Thyroid gland (tissue), 4 donors: ENCODE measurements around the gene SAMD1. TPM values are rescaled to one million over a fixed set of nuclear protein-coding genes. Genes with fewer than 3 reads are reported as not detected.
"Not testable (repeated sequence)": the region's sequence is repeated elsewhere in the genome, so short reads cannot be mapped to it uniquely, and the experiment has no call there.

Experiments used
- DNase-seq, 2 donors: peaks; one replicate each; pipeline ENCODE4 v3.0.0-alpha.2; 2019
- H3K27ac ChIP-seq, 3 donors: fragments of 200-600 bp; sonication (generic); 1 replicate in 2 of 3; 2 replicates in 1 of 3; pipeline ENCODE4 v1.5.1; 2016 to 2019; ENCODE audit warnings: mild to moderate bottlenecking in 1 of 3, moderate library complexity in 1 of 3
- H3K27me3 ChIP-seq: fragments of 200-600 bp; sonication (generic); one replicate; pipeline ENCODE4 v1.5.1; 2019
- H3K36me3 ChIP-seq, 2 donors: fragments of 200-600 bp; sonication (generic); one replicate each; pipeline ENCODE4 v1.5.1; 2016 to 2019
- H3K4me1 ChIP-seq, 2 donors: fragments of 200-600 bp; sonication (generic); one replicate each; pipeline ENCODE4 v1.5.1; 2017 to 2019
- H3K4me3 ChIP-seq, 3 donors: fragments of 200-600 bp; sonication (generic); replicated peaks in 1 of 3; 1 replicate in 2 of 3; 2 replicates in 1 of 3; pipeline ENCODE4 v1.5.1; 2016; ENCODE audit warnings: mild to moderate bottlenecking in 1 of 3
- H3K9me3 ChIP-seq: fragments of 200-600 bp; sonication (generic); one replicate; pipeline ENCODE4 v1.5.1; 2017
- CTCF ChIP-seq, 6 experiments: fragments of 200-600 bp in 3 of 6; fragments of 450-650 bp in 3 of 6; sonication (generic) in 3 of 6; IDR thresholded peaks; one replicate each; pipeline ENCODE4 v1.5.1; 2016 to 2019; ENCODE audit warnings: antibody characterized with exemption in 6 of 6, mild to moderate bottlenecking in 2 of 6, inconsistent platforms in 1 of 6, moderate library complexity in 1 of 6
- POLR2A ChIP-seq, 2 donors: fragments of 450-650 bp; IDR thresholded peaks; one replicate each; pipeline ENCODE4 v1.6.1; 2017; ENCODE audit warnings: antibody characterized with exemption in 2 of 2, mild to moderate bottlenecking in 2 of 2, moderate library complexity in 1 of 2
- WGBS, 2 donors: methylation state at CpG; one replicate each; pipeline ENCODE4 v1.1.5; 2017; 5-methylcytosine and 5-hydroxymethylcytosine counted together
- intact Hi-C: fragments of 100-400 bp; cut with DNase I; formaldehyde crosslinking; loops from one replicate; pipeline ENCODE4 v1.15.1; 2023
- total RNA-seq, 4 donors: library from RNA; depleted of rRNA; stranded (reverse); fragments of >200 nt; gene quantifications; one replicate each; pipeline ENCODE4 v1.2.3, GENCODE V29; 2016

SAMD1 gene
- total RNA-seq, 4 donors from 2014 or later, result 15.2 to 27.3 (median 22.7) TPM

DNA sequence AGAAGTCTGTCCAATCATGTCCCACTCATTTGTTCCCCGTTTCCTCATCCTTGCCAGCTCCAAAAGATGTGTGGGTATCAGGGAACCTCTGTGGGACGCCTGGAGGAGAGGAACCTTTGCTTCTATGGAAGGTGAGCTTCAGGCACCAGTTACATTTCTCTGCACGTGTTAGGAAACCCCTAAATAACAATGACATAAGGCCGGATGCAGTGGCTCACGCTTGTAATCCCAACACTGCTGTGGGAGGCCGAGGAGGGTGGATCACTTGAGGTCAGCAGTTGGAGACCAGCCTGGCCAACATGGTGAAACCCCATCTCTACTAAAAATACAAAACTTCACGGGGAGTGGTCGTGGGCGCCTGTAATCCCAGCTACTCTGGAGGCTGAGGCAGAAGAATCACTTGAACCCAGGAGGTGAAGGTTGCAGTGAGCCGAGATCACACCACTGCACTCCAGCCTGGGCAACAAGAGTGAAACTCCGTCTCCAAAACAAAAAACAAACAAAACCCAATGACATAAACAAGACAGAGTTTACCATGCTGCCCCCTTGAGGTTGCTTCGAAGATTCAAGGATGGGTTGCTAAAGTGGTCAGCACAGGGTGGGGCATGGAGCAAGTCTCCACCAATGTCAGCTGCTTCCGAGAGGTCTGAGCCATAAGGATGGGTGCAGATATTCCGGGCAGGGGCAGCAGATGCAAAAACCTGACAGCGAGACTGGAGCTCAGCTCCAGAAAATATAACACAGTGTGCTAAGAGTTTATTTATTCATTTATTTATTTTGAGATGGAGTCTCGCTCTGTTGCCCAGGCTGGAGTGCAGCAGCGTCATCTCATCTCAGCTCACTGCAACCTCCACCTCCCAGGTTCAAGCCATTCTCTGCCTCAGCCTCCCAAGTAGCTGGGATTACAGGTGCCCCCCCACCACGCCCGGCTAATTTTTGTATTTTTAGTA is 47.6 kb downstream of the SAMD1 start:
- H3K4me3 ChIP-seq, DNase-seq, intact Hi-C loops, H3K36me3 ChIP-seq, H3K27me3 ChIP-seq, H3K9me3 ChIP-seq, H3K27ac ChIP-seq: not testable (repeated sequence)
- H3K4me1 ChIP-seq, result peaks cover 5 to 18% of the 10 kb centered on the region in 2 donors
- TF ChIP-seq CTCF (IDR thresholded peaks at IDR 0.05), result peak in 5 of 6 experiments; percentile 9 to 56 (median 38)
- 62 to 72% methylated on average over 19 of the region's 19 CpGs for WGBS, 2 donors

- TF ChIP-seq POLR2A (IDR thresholded peaks at IDR 0.05) (no peak), CTCF (IDR thresholded peaks at IDR 0.05) (no peak)
- intact Hi-C loops, result no loop called here
- Histone ChIP-seq H3K4me3 (no peak overlapping the region), H3K4me1 (peaks cover 0 to 7% of the 10 kb centered on the region in 2 donors), H3K36me3 (no peaks in the 10 kb centered on the region), H3K9me3 (no peaks in the 10 kb centered on the region), H3K27ac (no peak overlapping the region), H3K27me3 (no peaks in the 10 kb centered on the region)
- no peak for DNase-seq
- 95 to 98% methylated on average over 7 of the region's 7 CpGs for WGBS, 2 donors
These were observed 51.4 kb downstream of the SAMD1 start for GRCh38 chr19:14039181-14039580.

Other genes starting within 250 kb of the SAMD1 start
- gene NANOS3, start 213.6 kb downstream of the SAMD1 start, total RNA-seq, result not detected
- 1 to 10 TPM in 3 of 4 donors, under 1 TPM in 1; 0.34 to 1.7 (median 1.0) TPM for gene BRME1, start 184.6 kb downstream of the SAMD1 start, total RNA-seq
- 10 to 100 TPM; 29.3 to 36.4 (median 31.3) TPM for gene CC2D1A, start 184.6 kb downstream of the SAMD1 start, total RNA-seq
- gene PODNL1, start 152.3 kb downstream of the SAMD1 start, total RNA-seq, result 1 to 10 TPM in 1 of 4 donors, under 1 TPM in 2, not detected in 1; 0.40 to 1.4 (median 0.63) TPM
- gene DCAF15, start 138.2 kb downstream of the SAMD1 start, total RNA-seq, result 10 to 100 TPM in 3 of 4 donors, 1 to 10 TPM in 1; 9.5 to 19.6 (median 11.6) TPM
- 1 to 10 TPM; 4.8 to 9.1 (median 9.1) TPM for gene RFX1, start 84.4 kb downstream of the SAMD1 start, total RNA-seq
- gene RLN3, start 62.6 kb downstream of the SAMD1 start, total RNA-seq, result not detected
- 1 to 10 TPM; 1.9 to 4.9 (median 3.4) TPM for gene IL27RA, start 59.0 kb downstream of the SAMD1 start, total RNA-seq
- gene PALM3, start 28.7 kb downstream of the SAMD1 start, total RNA-seq, result 1 to 10 TPM; 4.8 to 9.6 (median 6.8) TPM
- gene MISP3, start 18.0 kb downstream of the SAMD1 start, total RNA-seq, result 1 to 10 TPM; 7.9 to 9.9 (median 9.1) TPM
- not detected for gene C19orf67, start 5.0 kb downstream of the SAMD1 start, total RNA-seq
- gene PRKACA, start 27.0 kb upstream of the SAMD1 start, total RNA-seq, result 10 to 100 TPM; 33.2 to 69.4 (median 55.5) TPM
- 1 to 10 TPM in 2 of 4 donors, under 1 TPM in 2; 0.54 to 2.6 (median 0.95) TPM for gene ASF1B, start 45.8 kb upstream of the SAMD1 start, total RNA-seq
- gene ADGRL1, start 115.4 kb upstream of the SAMD1 start, total RNA-seq, result 10 to 100 TPM; 18.5 to 56.3 (median 46.2) TPM